GM12865 (cell line): ENCODE measurements around the gene SCAF4.

Experiments used
- DNase-seq: peaks from one replicate; pipeline ENCODE4 v3.0.0; 2010; ENCODE audit warnings: low read depth
- H3K4me3 ChIP-seq: 2 replicates; pipeline ENCODE4 v1.5.1; 2011; ENCODE audit warnings: mild to moderate bottlenecking, low read depth, low read length, control low read depth
- TF ChIP-seq, protein P1 (sequence below): IDR thresholded peaks from 2 replicates; pipeline ENCODE4 v1.5.1; 2011; ENCODE audit warnings: low read length, control low read depth, low read depth, inconsistent platforms; ENCODE audit not compliant: insufficient read depth; ENCODE audit errors: missing control alignments

Gene SCAF4

DNA sequence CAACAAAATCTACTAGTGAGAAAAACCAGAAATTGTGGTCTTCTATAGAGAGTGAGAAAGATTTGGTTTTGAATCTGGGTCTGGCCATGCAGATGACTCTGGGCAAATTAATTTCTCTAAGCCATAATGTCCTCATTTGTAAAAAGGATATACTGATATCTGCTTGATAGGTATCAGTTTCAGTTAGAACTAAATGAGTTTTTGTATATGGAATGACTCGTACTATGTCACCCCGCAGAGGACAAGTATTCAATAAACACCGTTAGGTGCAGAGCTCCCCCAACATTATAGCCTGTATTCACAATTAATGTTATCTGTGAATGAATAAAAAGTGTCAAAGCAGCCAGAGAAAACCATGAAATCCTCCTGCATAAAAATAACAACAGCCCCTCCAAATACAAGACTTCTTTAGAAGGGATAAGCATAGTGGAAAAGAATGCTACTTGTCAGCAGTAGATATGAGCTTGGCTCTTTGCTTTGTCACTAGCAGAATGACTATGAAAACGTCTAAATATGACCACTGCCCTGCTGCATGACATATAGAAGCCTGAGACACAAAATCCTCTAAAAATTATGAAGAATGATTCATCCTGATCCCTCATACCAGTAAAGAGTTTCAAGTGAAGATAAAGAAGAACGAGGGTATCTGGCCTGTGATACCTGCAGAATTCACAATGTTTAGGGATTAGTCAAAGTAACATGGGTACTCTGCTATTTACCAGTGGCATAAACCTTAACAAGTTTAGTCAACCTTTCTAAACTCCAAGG is 17.8 kb downstream of the SCAF4 start:
- peak; percentile 27 for DNase-seq
- H3K4me3 ChIP-seq: no peak overlapping the region
- TF ChIP-seq, protein P1, sequence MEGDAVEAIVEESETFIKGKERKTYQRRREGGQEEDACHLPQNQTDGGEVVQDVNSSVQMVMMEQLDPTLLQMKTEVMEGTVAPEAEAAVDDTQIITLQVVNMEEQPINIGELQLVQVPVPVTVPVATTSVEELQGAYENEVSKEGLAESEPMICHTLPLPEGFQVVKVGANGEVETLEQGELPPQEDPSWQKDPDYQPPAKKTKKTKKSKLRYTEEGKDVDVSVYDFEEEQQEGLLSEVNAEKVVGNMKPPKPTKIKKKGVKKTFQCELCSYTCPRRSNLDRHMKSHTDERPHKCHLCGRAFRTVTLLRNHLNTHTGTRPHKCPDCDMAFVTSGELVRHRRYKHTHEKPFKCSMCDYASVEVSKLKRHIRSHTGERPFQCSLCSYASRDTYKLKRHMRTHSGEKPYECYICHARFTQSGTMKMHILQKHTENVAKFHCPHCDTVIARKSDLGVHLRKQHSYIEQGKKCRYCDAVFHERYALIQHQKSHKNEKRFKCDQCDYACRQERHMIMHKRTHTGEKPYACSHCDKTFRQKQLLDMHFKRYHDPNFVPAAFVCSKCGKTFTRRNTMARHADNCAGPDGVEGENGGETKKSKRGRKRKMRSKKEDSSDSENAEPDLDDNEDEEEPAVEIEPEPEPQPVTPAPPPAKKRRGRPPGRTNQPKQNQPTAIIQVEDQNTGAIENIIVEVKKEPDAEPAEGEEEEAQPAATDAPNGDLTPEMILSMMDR: no peak

DNA sequence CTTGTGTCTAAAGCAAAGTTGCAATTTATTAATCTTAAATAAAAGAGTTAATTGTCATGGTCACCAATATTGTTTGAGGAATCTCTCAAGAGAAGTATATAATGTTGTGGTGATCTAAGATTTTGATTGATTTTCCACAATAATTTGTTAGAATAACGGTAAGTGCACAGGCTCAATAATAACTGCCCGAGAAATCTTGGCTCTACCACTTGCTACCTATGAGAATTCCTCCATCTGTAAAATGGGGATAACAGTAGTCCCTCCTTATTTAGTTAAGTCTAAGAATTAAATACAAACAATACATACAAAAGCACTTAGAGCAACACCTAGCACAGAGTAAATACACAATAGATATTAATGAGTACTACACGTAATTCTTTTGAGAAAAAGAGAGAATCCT is 18.8 kb downstream of the SCAF4 start:
- no peak for DNase-seq
- H3K4me3 ChIP-seq: no peak overlapping the region
- TF ChIP-seq, protein P1: no peak

DNA sequence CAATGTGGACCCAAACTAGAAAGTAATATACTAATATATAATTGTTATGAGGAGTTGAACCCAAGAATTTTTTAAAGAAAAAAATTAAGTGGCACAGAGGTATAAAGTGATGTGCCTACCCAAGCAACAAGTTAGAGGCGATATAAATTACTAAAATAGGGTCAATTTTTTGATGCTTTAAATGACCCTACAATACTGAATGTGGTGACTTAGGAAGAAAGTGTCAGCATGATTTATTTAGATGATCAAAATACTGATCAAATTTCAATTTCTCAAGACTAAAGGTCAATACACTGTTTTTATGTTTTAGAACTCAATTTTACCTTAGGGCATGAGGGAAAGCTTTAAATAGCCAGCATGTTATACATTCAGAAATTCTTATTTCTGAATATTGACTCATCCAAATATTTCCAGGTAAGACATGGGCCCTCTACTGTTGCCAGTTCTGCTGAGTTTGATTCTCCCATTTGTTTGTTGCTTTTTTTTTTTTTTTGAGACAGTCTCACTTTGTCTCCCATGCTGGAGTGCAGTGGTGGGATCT is 20.1 kb downstream of the SCAF4 start:
- DNase-seq: no peak
- H3K4me3 ChIP-seq: no peak overlapping the region
- TF ChIP-seq, protein P1: no peak

DNA sequence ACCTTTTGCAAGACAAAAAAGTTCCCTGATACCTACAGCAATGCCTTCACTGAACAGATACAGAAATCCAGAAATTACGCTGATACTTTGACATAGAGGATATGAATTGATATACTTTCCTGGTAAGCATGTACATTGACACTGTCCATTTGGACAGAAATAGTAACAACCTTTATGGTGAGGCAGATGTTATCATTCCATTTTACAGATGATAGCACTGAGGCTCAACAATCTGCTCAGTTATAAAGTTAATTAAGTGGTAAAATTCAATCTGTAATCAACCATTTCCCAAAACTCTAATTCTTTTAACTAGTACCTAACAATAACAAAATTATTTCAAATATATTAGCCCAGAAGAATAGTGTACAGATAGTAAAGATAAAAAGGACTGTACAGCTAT is 20.6 kb downstream of the SCAF4 start:
- TF ChIP-seq, protein P1: no peak
- no peak overlapping the region for H3K4me3 ChIP-seq
- DNase-seq: no peak

DNA sequence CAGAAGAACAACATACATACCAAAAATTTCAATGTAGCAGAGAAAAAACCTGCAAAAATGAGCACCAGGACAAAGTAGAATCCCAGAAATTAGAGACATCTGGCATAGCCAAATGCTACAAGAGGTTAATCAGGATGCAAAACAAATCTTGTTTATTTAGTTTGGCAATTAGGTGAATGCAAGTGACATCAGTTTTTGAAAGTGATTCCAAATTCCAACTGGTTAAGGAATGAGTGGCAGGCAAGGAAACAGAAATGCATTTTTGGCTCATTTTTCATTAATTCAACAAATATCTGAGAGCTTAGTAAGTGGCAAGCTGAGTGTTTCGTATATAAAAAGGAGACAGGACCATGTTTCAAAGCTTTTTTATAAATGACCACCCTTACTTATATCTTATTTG is 21.3 kb downstream of the SCAF4 start:
- no peak overlapping the region for H3K4me3 ChIP-seq

DNA sequence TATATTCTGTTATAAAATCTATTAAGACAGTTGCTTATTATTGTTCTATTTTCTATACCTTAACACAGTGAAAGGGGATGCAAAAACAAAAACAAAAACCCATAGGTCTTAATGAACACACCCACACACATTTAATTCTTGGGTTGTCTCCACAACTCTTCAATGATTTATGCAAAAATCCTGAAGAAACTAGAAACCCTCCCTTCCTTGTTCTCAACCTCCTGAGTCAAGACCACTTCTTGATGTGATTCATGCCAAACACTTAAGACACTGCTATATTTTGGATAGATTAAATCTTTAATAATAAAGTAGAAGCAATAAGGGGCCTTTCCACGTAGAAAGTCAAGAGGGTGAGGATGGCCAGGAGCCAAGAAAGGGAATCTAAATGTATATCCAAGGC is 23.4 kb downstream of the SCAF4 start:
- DNase-seq: no peak
- TF ChIP-seq, protein P1: no peak
- H3K4me3 ChIP-seq: no peak overlapping the region

More for the DNA sequence above, 21.3 kb downstream of the SCAF4 start:
- TF ChIP-seq, protein P1: no peak
- no peak for DNase-seq
